ENCODE results near the gene ADCY10. TPM values are rescaled to one million over a fixed set of nuclear protein-coding genes. Genes with fewer than 3 reads are reported as not detected.
"Not testable (repeated sequence)": the region's sequence is repeated elsewhere in the genome, so short reads cannot be mapped to it uniquely, and the experiment has no call there.

The ADCY10 gene
- polyA plus RNA-seq (2012; ENCODE audit: insufficient read depth, insufficient read length) = not detected

GRCh38 chr1:167913895-167914496 lies at the start of gene ADCY10:
Gene ADCY10, minus strand, starts transcription at chr1:167914134. Its CDS starts 8,994 bp downstream, at chr1:167905140.
- DNase-seq (ENCODE audit: low read depth, low spot score) = no peak
- no peak within 1 kb of the TSS for H3K4me3 ChIP-seq (ENCODE audit: low read length)

GRCh38 chr1:167957710-167958109 lies 43.8 kb upstream of the ADCY10 start:
- no peak for DNase-seq (ENCODE audit: low read depth, low spot score)
- no peak overlapping the region for H3K4me3 ChIP-seq (ENCODE audit: low read length)

- DNase-seq (ENCODE audit: low read depth, low spot score) = no peak
- H3K4me3 ChIP-seq (ENCODE audit: low read length) = no peak overlapping the region
Observed at GRCh38 chr1:167955915-167956314, 42.0 kb upstream of the ADCY10 start.

- DNase-seq (ENCODE audit: low read depth, low spot score) = no peak
- no peak overlapping the region for H3K4me3 ChIP-seq (ENCODE audit: low read length)
Observed at GRCh38 chr1:167950569-167950968, 36.6 kb upstream of the ADCY10 start.

GRCh38 chr1:167949785-167950184 lies 35.9 kb upstream of the ADCY10 start:
- no peak overlapping the region for H3K4me3 ChIP-seq (ENCODE audit: low read length)
- no peak for DNase-seq (ENCODE audit: low read depth, low spot score)

- H3K4me3 ChIP-seq (ENCODE audit: low read length) = no peak overlapping the region
- DNase-seq (ENCODE audit: low read depth, low spot score) = no peak
Observed at GRCh38 chr1:167947733-167948132, 33.8 kb upstream of the ADCY10 start.

- DNase-seq (ENCODE audit: low read depth, low spot score) = no peak
- no peak overlapping the region for H3K4me3 ChIP-seq (ENCODE audit: low read length)
Observed at GRCh38 chr1:167943541-167943940, 29.6 kb upstream of the ADCY10 start.

- no peak overlapping the region for H3K4me3 ChIP-seq (ENCODE audit: low read length)
- no peak for DNase-seq (ENCODE audit: low read depth, low spot score)
Observed at GRCh38 chr1:167940264-167940663, 26.3 kb upstream of the ADCY10 start.

- no peak for DNase-seq (ENCODE audit: low read depth, low spot score)
- H3K4me3 ChIP-seq (ENCODE audit: low read length) = peak overlapping the region; percentile 82
Observed at GRCh38 chr1:167938080-167938636, 24.2 kb upstream of the ADCY10 start.

- peak overlapping the region; percentile 82 for H3K4me3 ChIP-seq (ENCODE audit: low read length)
- no peak for DNase-seq (ENCODE audit: low read depth, low spot score)
Observed at GRCh38 chr1:167937709-167938010, 23.7 kb upstream of the ADCY10 start.

GRCh38 chr1:167936930-167937708 lies 23.2 kb upstream of the ADCY10 start, which contains the start of gene MPC2:
Gene MPC2, minus strand, starts transcription at chr1:167937072. Its CDS starts 1,231 bp downstream, at chr1:167935841.
- DNase-seq (ENCODE audit: low read depth, low spot score) = peak; percentile 24
- H3K4me3 ChIP-seq (ENCODE audit: low read length) = peak within 1 kb of the TSS; percentile 82

GRCh38 chr1:167936068-167936929 lies 22.4 kb upstream of the ADCY10 start, which contains the start of gene DCAF6:
Gene DCAF6, plus strand, starts transcription at chr1:167936683. Its CDS starts 229 bp downstream, at chr1:167936912.
- peak within 1 kb of the TSS; percentile 82 for H3K4me3 ChIP-seq (ENCODE audit: low read length)
- peak; percentile 98 for DNase-seq (ENCODE audit: low read depth, low spot score)

- peak; percentile 40 for DNase-seq (ENCODE audit: low read depth, low spot score)
- H3K4me3 ChIP-seq (ENCODE audit: low read length) = peak overlapping the region; percentile 82
Observed at GRCh38 chr1:167935216-167936067, 21.5 kb upstream of the ADCY10 start.

GRCh38 chr1:167934426-167935215 lies 20.7 kb upstream of the ADCY10 start:
- H3K4me3 ChIP-seq (ENCODE audit: low read length) = peak overlapping the region; percentile 82
- DNase-seq (ENCODE audit: low read depth, low spot score) = peak; percentile 8

- no peak for DNase-seq (ENCODE audit: low read depth, low spot score)
- H3K4me3 ChIP-seq (ENCODE audit: low read length) = no peak overlapping the region
Observed at GRCh38 chr1:167933788-167934187, 19.9 kb upstream of the ADCY10 start.

GRCh38 chr1:167929725-167930124 lies 15.8 kb upstream of the ADCY10 start:
- no peak overlapping the region for H3K4me3 ChIP-seq (ENCODE audit: low read length)
- no peak for DNase-seq (ENCODE audit: low read depth, low spot score)

- not testable (repeated sequence) for H3K4me3 ChIP-seq (ENCODE audit: low read length); DNase-seq (ENCODE audit: low read depth, low spot score)
Observed at GRCh38 chr1:167928919-167929318, 15.0 kb upstream of the ADCY10 start.

- H3K4me3 ChIP-seq (ENCODE audit: low read length) = no peak overlapping the region
Observed at GRCh38 chr1:167928457-167928852, 14.5 kb upstream of the ADCY10 start.

More at GRCh38 chr1:167928457-167928852, 14.5 kb upstream of the ADCY10 start:
- DNase-seq (ENCODE audit: low read depth, low spot score) = no peak
